SH-SY5Y (cell line): Measurements from ENCODE around the gene FRMD8.

Source experiments
- GATA2 ChIP-seq: IDR thresholded peaks from 2 replicates; pipeline ENCODE4 v1.6.1; 2011; ENCODE audit warnings: mild to moderate bottlenecking, low read depth, low read length
- GATA3 ChIP-seq: IDR thresholded peaks from 2 replicates; pipeline ENCODE4 v1.6.1; 2011; ENCODE audit warnings: low read depth, mild to moderate bottlenecking, low read length, moderate library complexity

Gene FRMD8

GRCh38 chr11:65448418-65449105 is 62.1 kb downstream of the FRMD8 start:
- TF ChIP-seq GATA3 (no peak), GATA2 (no peak)

GRCh38 chr11:65452806-65453490 is 66.5 kb downstream of the FRMD8 start:
- no peak for TF ChIP-seq GATA2
- TF ChIP-seq GATA3 = no peak

GRCh38 chr11:65454311-65454695 is 67.9 kb downstream of the FRMD8 start:
- TF ChIP-seq GATA2 = no peak
- TF ChIP-seq GATA3 = no peak

- TF ChIP-seq GATA3 (no peak), GATA2 (no peak)
Measured at GRCh38 chr11:65454696-65455456, 68.4 kb downstream of the FRMD8 start.

GRCh38 chr11:65456418-65456817 is 70.0 kb downstream of the FRMD8 start:
- TF ChIP-seq GATA2 (no peak), GATA3 (no peak)

GRCh38 chr11:65459552-65459951 is 73.1 kb downstream of the FRMD8 start:
- TF ChIP-seq GATA2 = no peak
- TF ChIP-seq GATA3 = no peak
